IMR-90 (cell line): Measurements from ENCODE around the gene MCFD2. TPM values are rescaled to one million over a fixed set of nuclear protein-coding genes. Genes with fewer than 3 reads are reported as not detected.

Source experiments
- ATAC-seq: fragments of 200-7000 bp; cut with Tn5 transposase; 2 replicates; pipeline ENCODE4 v1.9.1; 2020; ENCODE audit warnings: low read depth, mild to moderate bottlenecking, moderate library complexity
- BruUV-seq: library from RNA; stranded (reverse); fragments of 400-500 nt; replicated peaks from 2 replicates; lab custom pipeline; 2021; lab: Mats Ljungman, UMichigan
- CTCF ChIA-PET: fragments of 300-600 bp; formaldehyde crosslinking; extraction: SDS; loops from one replicate; lab custom pipeline; 2021; ENCODE audit warnings: antibody characterized with exemption; lab: Yijun Ruan, JAX
- POLR2A ChIA-PET: fragments of 300-600 bp; sonication (Branson Sonifier 250); formaldehyde crosslinking; loops from one replicate; lab custom pipeline; 2022; ENCODE audit warnings: antibody characterized with exemption; ENCODE audit not compliant: unreplicated experiment; lab: Charles Lee
- DNase-seq: peaks from one replicate; pipeline ENCODE4 v3.0.0; 2013
- H2AFZ ChIP-seq: replicated peaks from 2 replicates; pipeline ENCODE3; 2013; ENCODE audit warnings: low read length, mild to moderate bottlenecking; ENCODE audit not compliant: poor library complexity
- H2AK5ac ChIP-seq: 2 replicates; pipeline ENCODE4 v1.6.1; 2013; ENCODE audit warnings: low read depth, low read length, inconsistent platforms
- H2AK9ac ChIP-seq: replicated peaks from 2 replicates; pipeline ENCODE3; 2013; ENCODE audit warnings: mild to moderate bottlenecking, low read depth, low read length, moderate library complexity; ENCODE audit not compliant: poor library complexity
- H2BK120ac ChIP-seq: 2 replicates; pipeline ENCODE4 v1.6.1; 2013; ENCODE audit warnings: low read depth, low read length, inconsistent platforms
- H2BK15ac ChIP-seq: 3 replicates; pipeline ENCODE4 v1.6.1; 2013; ENCODE audit warnings: low read depth, low read length, inconsistent platforms
- H2BK20ac ChIP-seq: 2 replicates; pipeline ENCODE4 v1.6.1; 2013; ENCODE audit warnings: low read depth, mild to moderate bottlenecking, inconsistent platforms, low read length, moderate library complexity
- H2BK5ac ChIP-seq: 2 replicates; pipeline ENCODE4 v1.6.1; 2013; ENCODE audit warnings: mild to moderate bottlenecking, low read depth, low read length, inconsistent platforms; ENCODE audit not compliant: poor library complexity, severe bottlenecking
- H3K14ac ChIP-seq: replicated peaks from 2 replicates; pipeline ENCODE4 v1.6.1; 2013; ENCODE audit warnings: low read depth, low read length, inconsistent platforms
- H3K18ac ChIP-seq: 2 replicates; pipeline ENCODE4 v1.6.1; 2013; ENCODE audit warnings: low read depth, low read length, control low read depth
- H3K23ac ChIP-seq: 2 replicates; pipeline ENCODE4 v1.6.1; 2013; ENCODE audit warnings: low read depth, low read length, inconsistent platforms
- H3K27ac ChIP-seq: 2 replicates; pipeline ENCODE4 v1.5.1; 2013; ENCODE audit warnings: mild to moderate bottlenecking, control low read depth, low read length; ENCODE audit not compliant: insufficient read depth
- H3K27me3 ChIP-seq: 2 replicates; pipeline ENCODE4 v1.6.1; 2013; ENCODE audit warnings: low read length; ENCODE audit not compliant: control insufficient read depth, insufficient read depth
- H3K36me3 ChIP-seq: 2 replicates; pipeline ENCODE4 v1.6.1; 2013; ENCODE audit warnings: low read length, mixed read lengths; ENCODE audit not compliant: control insufficient read depth, insufficient read depth
- H3K4ac ChIP-seq: 2 replicates; pipeline ENCODE4 v1.6.1; 2013; ENCODE audit warnings: low read depth, low read length, inconsistent platforms
- H3K4me1 ChIP-seq: 2 replicates; pipeline ENCODE4 v1.6.1; 2013; ENCODE audit warnings: low read length, mixed read lengths; ENCODE audit not compliant: control insufficient read depth, insufficient read depth
- H3K4me2 ChIP-seq: 2 replicates; pipeline ENCODE4 v1.6.1; 2013; ENCODE audit warnings: low read depth, mild to moderate bottlenecking, control low read depth, low read length, moderate library complexity
- H3K4me3 ChIP-seq: 2 replicates; pipeline ENCODE4 v1.5.1; 2013; ENCODE audit warnings: low read depth, mild to moderate bottlenecking, control low read depth, low read length, moderate library complexity; ENCODE audit not compliant: insufficient read depth
- H3K56ac ChIP-seq: 2 replicates; pipeline ENCODE4 v1.6.1; 2013; ENCODE audit warnings: low read length, inconsistent platforms; ENCODE audit not compliant: insufficient read depth; ENCODE audit errors: extremely low read depth
- H3K79me1 ChIP-seq, 2 experiments: 2 replicates each; pipeline ENCODE4 v1.6.1; 2013; ENCODE audit warnings: low read length in 2 of 2, inconsistent platforms in 1 of 2, low read depth in 1 of 2
- H3K9ac ChIP-seq: 2 replicates; pipeline ENCODE4 v1.6.1; 2013; ENCODE audit warnings: low read depth, low read length, control low read depth
- H3K9me1 ChIP-seq: 2 replicates; pipeline ENCODE4 v1.6.1; 2013; ENCODE audit warnings: low read length, inconsistent platforms; ENCODE audit not compliant: insufficient read depth
- H3K9me3 ChIP-seq: 2 replicates; pipeline ENCODE4 v1.6.1; 2013; ENCODE audit warnings: low read length; ENCODE audit not compliant: control insufficient read depth, insufficient read depth
- H4K20me1 ChIP-seq: 2 replicates; pipeline ENCODE4 v1.6.1; 2013; ENCODE audit warnings: low read length, inconsistent platforms; ENCODE audit not compliant: insufficient read depth
- H4K5ac ChIP-seq: 2 replicates; pipeline ENCODE4 v1.6.1; 2013; ENCODE audit warnings: mild to moderate bottlenecking, low read depth, low read length, control low read depth
- H4K8ac ChIP-seq, 2 experiments: 2 replicates each; pipeline ENCODE4 v1.6.1; 2013; ENCODE audit warnings: low read depth in 2 of 2, low read length in 2 of 2, control low read depth in 1 of 2, inconsistent platforms in 1 of 2
- H4K91ac ChIP-seq: 2 replicates; pipeline ENCODE4 v1.6.1; 2013; ENCODE audit warnings: low read depth, low read length, inconsistent platforms; ENCODE audit not compliant: insufficient read depth
- RCOR1 ChIP-seq: IDR thresholded peaks from 2 replicates; pipeline ENCODE4 v1.6.1; 2012; ENCODE audit warnings: mild to moderate bottlenecking, low read length, improper control_type of control experiment; ENCODE audit not compliant: insufficient replicate concordance
- WGBS, 2 experiments: methylation state at CpG; one replicate each; pipeline versions ENCODE4 v1.1.5 to v1.1.7; 2013; ENCODE audit warnings: missing lambda C conversion rate in 2 of 2; ENCODE audit not compliant: insufficient read length in 1 of 2; ENCODE audit errors: extremely low coverage in 2 of 2; 5-methylcytosine and 5-hydroxymethylcytosine counted together
- dilution Hi-C: fragments of 300-500 bp; cut with HindIII; formaldehyde crosslinking; loops from one replicate; pipeline ENCODE4 v1.14.3; 2018; ENCODE audit warnings: low sequenced_read_pairs; ENCODE audit not compliant: unreplicated experiment
- in situ Hi-C: fragments of 300-500 bp; cut with MboI; formaldehyde crosslinking; loops from 3 replicates; pipeline ENCODE4 v1.14.3; 2019; ENCODE audit warnings: low sequenced_read_pairs, inconsistent platforms, mixed read lengths
- intact Hi-C: fragments of 100-400 bp; cut with micrococcal nuclease; formaldehyde crosslinking; loops from 2 replicates; pipeline ENCODE4 v1.10.0; 2022
- polyA plus RNA-seq, 3 experiments: library from polyadenylated mRNA; depleted of rRNA; stranded (reverse); fragments of >200 nt; gene quantifications; 2 replicates each; pipeline ENCODE4 v1.2.3, GENCODE V29; 2012; ENCODE audit warnings: low replicate concordance in 1 of 3
- total RNA-seq: library from RNA; depleted of rRNA; stranded (reverse); fragments of >200 nt; gene quantifications from 2 replicates; pipeline ENCODE4 v1.2.3, GENCODE V29; 2012

MCFD2 gene
- total and polyA plus RNA-seq, 2 of the 4 experiments (the other 2 are of a cell fraction) = 145 to 177 TPM

GRCh38 chr2:46947841-46948240 lies 32.2 kb upstream of the MCFD2 start:
- Histone ChIP-seq H3K36me3 (peaks cover 25% of the 10 kb centered on the region), H3K4me3 (no peak overlapping the region), H4K5ac (no peak overlapping the region), H3K56ac (no peak overlapping the region), H4K20me1 (peaks cover 27% of the 10 kb centered on the region), H3K9me3 (no peaks in the 10 kb centered on the region), H3K4me2 (no peak overlapping the region), H2AK5ac (no peak overlapping the region), H2BK20ac (no peak overlapping the region), H2AK9ac (no peak overlapping the region), H3K14ac (no peak overlapping the region), H2BK15ac (no peak overlapping the region), H4K91ac (no peak overlapping the region), H3K4ac (no peak overlapping the region), H3K27ac (no peak overlapping the region), H3K23ac (no peak overlapping the region), H3K18ac (no peak overlapping the region), H2BK5ac (no peak overlapping the region), H3K9me1 (peaks cover 41% of the 10 kb centered on the region), H4K8ac (no peak overlapping the region), H2AFZ (no peak overlapping the region), H3K9ac (no peak overlapping the region), H2BK120ac (no peak overlapping the region), H3K4me1 (peaks cover 7% of the 10 kb centered on the region), H3K79me1 (peaks cover 35 to 88% of the 10 kb centered on the region in 2 experiments), H3K27me3 (no peaks in the 10 kb centered on the region)
- TF ChIP-seq RCOR1 = no peak
- POLR2A ChIA-PET = no interaction called here
- 70% methylated on average over 9 of the region's 11 CpGs; no CpG with 5 or more reads in 1 of the 2 experiments for WGBS, 2 experiments
- CTCF ChIA-PET = no interaction called here
- intact Hi-C loops (no loop called here), in situ Hi-C loops (no loop called here), dilution Hi-C loops (no loop called here)
- no peak for ATAC-seq
- no TSS peak for BruUV-seq
- DNase-seq = no peak
